GM12892 (cell line): ENCODE results near the gene HNRNPDL.

Source experiments
- POLR2A ChIP-seq: IDR thresholded peaks from 2 replicates; pipeline ENCODE4 v1.6.1; 2011; ENCODE audit warnings: low read depth, low read length, control low read depth
- POLR2AphosphoS5 ChIP-seq: IDR thresholded peaks from 2 replicates; pipeline ENCODE4 v1.6.1; 2011; ENCODE audit warnings: low read depth, low read length, control low read depth

- TF ChIP-seq POLR2AphosphoS5 (no peak), POLR2A (no peak)
These were observed 56.8 kb downstream of the HNRNPDL start for GRCh38 chr4:82373486-82373815.
